GM12875 (cell line): Measurements from ENCODE around the gene PELI2.

Source experiments
- H3K4me3 ChIP-seq: one replicate; pipeline ENCODE4 v1.5.1; 2011; ENCODE audit warnings: low read depth, low read length, control low read depth
- CTCF ChIP-seq: IDR thresholded peaks from 2 replicates; pipeline ENCODE4 v1.5.1; 2011; ENCODE audit warnings: low read depth, mild to moderate bottlenecking, control low read depth, inconsistent platforms, low read length, moderate library complexity, borderline replicate concordance; ENCODE audit not compliant: insufficient read depth

Gene PELI2

GRCh38 chr14:56295743-56296142 is 177.5 kb downstream of the PELI2 start:
- no peak overlapping the region for H3K4me3 ChIP-seq
- no peak for TF ChIP-seq CTCF

DNA sequence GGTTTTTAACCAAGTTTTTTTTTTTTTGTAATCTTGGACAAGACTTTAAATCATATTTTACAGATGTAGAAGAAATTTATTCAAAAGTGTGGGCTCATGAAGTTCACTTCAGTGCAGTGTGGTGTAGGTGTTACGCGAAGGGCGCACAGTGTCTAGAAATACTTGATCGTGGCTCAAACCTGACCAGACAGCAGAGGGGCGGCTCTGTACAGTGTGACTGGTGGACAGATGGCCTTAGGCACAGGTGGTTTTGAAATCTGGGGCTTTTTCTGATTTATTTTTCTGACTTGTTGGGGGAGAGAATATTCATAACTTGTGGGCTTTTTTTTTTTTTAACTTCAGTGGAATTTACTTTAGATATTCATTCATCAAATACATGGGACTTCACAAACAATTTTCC is 179.2 kb downstream of the PELI2 start:
- TF ChIP-seq CTCF, result no peak
- H3K4me3 ChIP-seq, result no peak overlapping the region

DNA sequence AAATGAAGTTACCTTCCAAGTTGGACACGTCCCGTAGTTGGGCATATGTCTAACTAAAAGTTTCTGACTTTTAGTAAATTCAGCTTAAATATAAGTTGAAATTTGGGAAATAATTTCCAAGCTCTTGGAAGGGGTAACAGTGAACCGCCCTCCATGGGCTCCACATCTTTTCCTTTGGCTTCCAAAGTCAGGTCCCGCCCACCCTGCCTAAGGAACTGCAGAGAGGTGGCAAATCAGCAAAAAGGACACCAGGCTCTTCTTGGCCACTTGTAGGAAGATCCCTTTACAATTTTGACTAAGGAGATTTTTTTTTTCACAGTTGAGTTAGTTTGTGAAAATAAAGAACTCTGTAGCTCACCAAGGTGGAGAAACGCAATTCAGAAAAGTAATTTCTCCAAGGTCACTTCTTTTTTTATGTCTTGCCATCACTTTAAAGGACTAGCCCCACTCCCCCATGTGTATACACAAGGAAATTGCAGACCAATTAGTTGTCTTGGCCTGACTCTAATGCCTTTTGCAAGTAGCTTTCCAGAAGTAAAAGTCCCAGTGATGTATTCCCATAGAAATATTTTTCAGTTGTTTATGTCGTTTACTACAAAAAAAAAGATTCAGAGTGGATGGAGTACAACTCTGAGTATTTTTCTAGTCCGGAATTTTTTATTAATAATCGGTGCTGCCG is 181.2 kb downstream of the PELI2 start:
- TF ChIP-seq CTCF, result no peak
- H3K4me3 ChIP-seq, result no peak overlapping the region

DNA sequence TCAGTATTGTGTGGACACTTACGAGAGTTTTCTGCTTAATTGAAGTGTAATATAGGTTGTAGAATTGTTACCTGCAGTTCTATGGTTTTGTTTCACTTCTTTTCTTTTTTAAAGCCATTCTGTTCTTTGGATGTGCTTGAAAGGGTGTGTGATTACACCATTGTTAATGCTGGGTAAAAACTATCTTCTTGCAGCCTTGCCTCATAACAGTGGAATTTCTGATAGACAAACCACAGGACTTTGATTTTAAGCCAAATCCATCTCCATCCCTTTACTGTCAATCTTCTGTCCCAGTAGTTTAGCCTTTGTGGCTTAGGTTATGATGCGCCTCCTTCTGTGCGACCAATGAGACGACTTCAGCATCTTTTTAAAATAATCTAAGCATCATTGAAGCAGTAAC is 182.3 kb downstream of the PELI2 start:
- H3K4me3 ChIP-seq, result no peak overlapping the region
- no peak for TF ChIP-seq CTCF

GRCh38 chr14:56304456-56304855 is 186.2 kb downstream of the PELI2 start:
- no peak overlapping the region for H3K4me3 ChIP-seq
- TF ChIP-seq CTCF, result no peak

GRCh38 chr14:56309198-56309597 is 191.0 kb downstream of the PELI2 start:
- TF ChIP-seq CTCF, result no peak
- no peak overlapping the region for H3K4me3 ChIP-seq

- H3K4me3 ChIP-seq, result no peak overlapping the region
- no peak for TF ChIP-seq CTCF
Measured at GRCh38 chr14:56310643-56311042, 192.4 kb downstream of the PELI2 start.
